HG03520 (cell line): Measurements from ENCODE around the gene ZMYM2.
"Not testable (repeated sequence)": the region's sequence is repeated elsewhere in the genome, so short reads cannot be mapped to it uniquely, and the experiment has no call there.

Experiments
- ATAC-seq: cut with Tn5 transposase; IDR thresholded peaks from one replicate; pipeline ENCODE4 v1.9.1; 2021; ENCODE audit warnings: mild to moderate bottlenecking, moderate library complexity; ENCODE audit not compliant: unreplicated experiment

The ZMYM2 gene

GRCh38 chr13:19958155-19959111, at the start of gene ZMYM2:
Gene ZMYM2 (plus strand): TSS chr13:19958727. CDS start chr13:19993073, 34,346 bp downstream.
- ATAC-seq = peak; percentile 74

- ATAC-seq = no peak
Observed at GRCh38 chr13:19910336-19911072, 48.0 kb upstream of the ZMYM2 start.

- ATAC-seq = no peak
Observed at GRCh38 chr13:19927117-19927748, 31.3 kb upstream of the ZMYM2 start.

- no peak for ATAC-seq
Observed at GRCh38 chr13:19940106-19940505, 18.4 kb upstream of the ZMYM2 start.

GRCh38 chr13:19950374-19950773, 8.2 kb upstream of the ZMYM2 start:
- ATAC-seq = no peak

- no peak for ATAC-seq
Observed at GRCh38 chr13:19952850-19953249, 5.7 kb upstream of the ZMYM2 start.

GRCh38 chr13:19955873-19956559, 2.5 kb upstream of the ZMYM2 start:
- ATAC-seq = no peak

- peak; percentile 20 for ATAC-seq
Observed at GRCh38 chr13:19957320-19958154, 990 bp upstream of the ZMYM2 start.

GRCh38 chr13:19959141-19959830, 759 bp downstream of the ZMYM2 start:
- ATAC-seq = no peak

GRCh38 chr13:19959831-19960652, 1.5 kb downstream of the ZMYM2 start:
- peak; percentile 36 for ATAC-seq

GRCh38 chr13:19960653-19960976, 2.1 kb downstream of the ZMYM2 start:
- ATAC-seq = no peak

GRCh38 chr13:19961489-19961888, 3.0 kb downstream of the ZMYM2 start:
- no peak for ATAC-seq

GRCh38 chr13:19961924-19962323, 3.4 kb downstream of the ZMYM2 start:
- no peak for ATAC-seq

- ATAC-seq = no peak
Observed at GRCh38 chr13:19962894-19963293, 4.4 kb downstream of the ZMYM2 start.

- no peak for ATAC-seq
Observed at GRCh38 chr13:19967621-19968020, 9.1 kb downstream of the ZMYM2 start.

GRCh38 chr13:19974498-19975009, 16.0 kb downstream of the ZMYM2 start:
- not testable (repeated sequence) for ATAC-seq

- ATAC-seq = no peak
Observed at GRCh38 chr13:19978831-19979437, 20.4 kb downstream of the ZMYM2 start.

GRCh38 chr13:19981685-19982238, 23.2 kb downstream of the ZMYM2 start:
- no peak for ATAC-seq
